SKM-1 treated with dmso at 0.1 percent for 144 hours (cell line): ENCODE results near the gene SCD5.
A peak's percentile ranks its signal among the peaks of the same experiment; 100 is the strongest.
"Not testable (repeated sequence)": the region's sequence is repeated elsewhere in the genome, so short reads cannot be mapped to it uniquely, and the experiment has no call there.

Experiments
- DNase-seq: peaks from one replicate; lab custom pipeline; 2025; ENCODE audit not compliant: unreplicated experiment; lab: John Stamatoyannopoulos, UW

SCD5 gene

GRCh38 chr4:82798168-82799005 is at the start of gene SCD5:
SCD5 (minus strand) TSS chr4:82798796; CDS start chr4:82798537, 259 bp downstream.
- peak; percentile 61 for DNase-seq

GRCh38 chr4:82842593-82842992 is 44.0 kb upstream of the SCD5 start:
- no peak for DNase-seq

- no peak for DNase-seq
Measured at GRCh38 chr4:82839624-82840023, 41.0 kb upstream of the SCD5 start.

- no peak for DNase-seq
Measured at GRCh38 chr4:82833696-82834313, 35.2 kb upstream of the SCD5 start.

DNA sequence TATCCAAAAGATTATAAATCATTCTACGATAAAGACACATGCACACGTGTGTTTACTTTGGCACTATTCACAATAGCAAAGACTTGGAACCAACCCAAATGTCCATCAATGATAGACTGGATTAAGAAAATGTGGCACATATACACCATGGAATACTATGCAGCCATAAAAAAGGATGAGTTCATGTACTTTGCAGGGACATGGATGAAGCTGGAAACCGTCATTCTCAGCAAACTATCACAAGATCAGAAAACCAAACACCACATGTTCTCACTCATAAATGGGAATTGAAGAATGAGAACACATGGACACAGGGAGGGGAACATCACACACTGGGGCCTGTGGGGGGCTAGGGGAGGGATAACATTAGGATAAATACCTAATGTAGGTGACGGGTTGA is 34.5 kb upstream of the SCD5 start:
- not testable (repeated sequence) for DNase-seq

GRCh38 chr4:82825425-82825824 is 26.8 kb upstream of the SCD5 start:
- no peak for DNase-seq

GRCh38 chr4:82823062-82823461 is 24.5 kb upstream of the SCD5 start:
- DNase-seq = no peak

GRCh38 chr4:82820689-82821088 is 22.1 kb upstream of the SCD5 start:
- no peak for DNase-seq

GRCh38 chr4:82818664-82819662 is 20.4 kb upstream of the SCD5 start:
- DNase-seq = no peak

GRCh38 chr4:82816874-82817273 is 18.3 kb upstream of the SCD5 start:
- DNase-seq = not testable (repeated sequence)

DNA sequence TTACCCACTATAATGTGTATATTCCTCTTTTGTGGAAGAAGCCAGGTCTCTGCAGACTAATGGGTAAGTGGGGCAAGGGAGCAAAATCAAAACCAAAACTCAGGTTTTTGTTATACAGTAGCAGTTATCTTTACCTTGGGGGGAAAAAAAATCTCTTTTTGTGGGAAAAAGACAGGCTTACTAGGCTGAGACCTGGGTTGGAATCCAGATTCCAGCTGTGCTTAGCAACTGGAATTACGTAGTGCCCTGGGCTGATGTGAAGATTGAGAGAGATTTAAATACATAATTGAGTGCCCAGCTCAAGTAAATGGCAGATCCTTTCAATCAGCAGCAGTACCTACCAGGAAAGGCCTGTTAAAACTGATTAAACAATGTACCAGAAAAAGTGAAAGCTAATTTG is 15.4 kb upstream of the SCD5 start:
- DNase-seq = no peak

DNA sequence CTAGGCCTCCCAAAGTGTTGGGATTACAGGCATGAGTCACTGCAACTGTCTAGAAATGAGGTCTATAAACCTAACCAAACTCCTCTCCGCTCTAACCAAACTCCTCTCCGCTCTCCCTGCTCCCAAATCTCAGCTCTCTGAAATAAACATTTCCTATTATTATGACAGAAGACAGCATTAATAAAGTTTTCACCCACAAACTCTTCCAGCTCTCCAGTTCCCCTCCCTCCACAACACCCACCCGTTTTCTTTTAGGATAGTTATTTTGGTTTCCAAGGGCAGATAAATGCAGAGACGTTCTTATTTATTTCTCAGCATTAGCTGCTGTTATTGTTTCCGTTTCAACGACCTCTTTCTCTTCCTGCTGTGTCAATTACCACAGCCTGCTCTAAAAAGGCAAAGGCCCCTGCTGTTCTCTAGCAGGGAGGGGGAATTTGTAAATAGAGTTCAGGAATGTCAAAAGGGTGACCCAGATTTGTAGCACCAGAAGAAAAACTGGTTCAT is 13.3 kb upstream of the SCD5 start:
- DNase-seq = no peak

- no peak for DNase-seq
Measured at GRCh38 chr4:82811392-82811791, 12.8 kb upstream of the SCD5 start.

DNA sequence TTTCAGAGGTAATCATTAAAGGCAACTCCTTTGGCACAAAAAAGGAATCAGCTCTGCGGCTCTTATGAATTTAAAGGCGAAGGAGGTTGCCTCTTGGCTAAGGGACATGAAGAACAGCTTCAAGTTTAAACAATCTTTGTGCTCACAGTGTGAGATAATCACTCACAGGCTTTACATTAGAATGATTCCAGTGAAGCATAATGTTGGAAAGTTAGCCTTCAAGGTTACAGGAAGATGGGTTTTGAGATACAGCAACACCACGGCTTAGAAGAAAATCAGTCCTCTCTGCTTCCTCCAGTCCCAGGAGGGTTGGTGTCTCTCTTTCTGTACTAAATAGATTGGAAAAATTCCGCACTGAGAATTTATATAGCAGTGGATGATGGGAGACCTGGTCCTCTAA is 11.6 kb upstream of the SCD5 start:
- DNase-seq = no peak

- no peak for DNase-seq
Measured at GRCh38 chr4:82809619-82810018, 11.0 kb upstream of the SCD5 start.

DNA sequence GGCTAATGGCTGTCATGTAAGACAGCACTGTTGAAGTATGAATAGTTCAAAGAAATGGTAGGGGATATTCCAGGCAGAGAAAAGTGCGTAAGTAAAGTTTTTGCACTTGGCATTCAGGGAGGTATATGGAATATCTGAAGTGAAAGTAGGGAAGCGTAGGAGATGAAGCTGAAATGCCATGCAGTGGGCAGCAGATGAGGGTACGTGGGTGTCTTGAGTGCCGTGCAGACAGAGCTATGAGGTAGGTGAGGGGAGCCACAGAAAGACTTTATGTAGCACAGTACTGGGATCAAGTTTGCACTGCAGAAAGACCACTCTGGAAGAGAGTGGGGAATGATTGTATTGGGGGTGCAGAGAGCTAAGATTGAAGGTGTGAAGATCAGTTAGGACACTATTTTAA is 5.2 kb upstream of the SCD5 start:
- DNase-seq = no peak

- DNase-seq = peak; percentile 69
Measured at GRCh38 chr4:82802911-82803310, 4.3 kb upstream of the SCD5 start.

GRCh38 chr4:82801910-82802521 is 3.4 kb upstream of the SCD5 start:
- DNase-seq = no peak

DNA sequence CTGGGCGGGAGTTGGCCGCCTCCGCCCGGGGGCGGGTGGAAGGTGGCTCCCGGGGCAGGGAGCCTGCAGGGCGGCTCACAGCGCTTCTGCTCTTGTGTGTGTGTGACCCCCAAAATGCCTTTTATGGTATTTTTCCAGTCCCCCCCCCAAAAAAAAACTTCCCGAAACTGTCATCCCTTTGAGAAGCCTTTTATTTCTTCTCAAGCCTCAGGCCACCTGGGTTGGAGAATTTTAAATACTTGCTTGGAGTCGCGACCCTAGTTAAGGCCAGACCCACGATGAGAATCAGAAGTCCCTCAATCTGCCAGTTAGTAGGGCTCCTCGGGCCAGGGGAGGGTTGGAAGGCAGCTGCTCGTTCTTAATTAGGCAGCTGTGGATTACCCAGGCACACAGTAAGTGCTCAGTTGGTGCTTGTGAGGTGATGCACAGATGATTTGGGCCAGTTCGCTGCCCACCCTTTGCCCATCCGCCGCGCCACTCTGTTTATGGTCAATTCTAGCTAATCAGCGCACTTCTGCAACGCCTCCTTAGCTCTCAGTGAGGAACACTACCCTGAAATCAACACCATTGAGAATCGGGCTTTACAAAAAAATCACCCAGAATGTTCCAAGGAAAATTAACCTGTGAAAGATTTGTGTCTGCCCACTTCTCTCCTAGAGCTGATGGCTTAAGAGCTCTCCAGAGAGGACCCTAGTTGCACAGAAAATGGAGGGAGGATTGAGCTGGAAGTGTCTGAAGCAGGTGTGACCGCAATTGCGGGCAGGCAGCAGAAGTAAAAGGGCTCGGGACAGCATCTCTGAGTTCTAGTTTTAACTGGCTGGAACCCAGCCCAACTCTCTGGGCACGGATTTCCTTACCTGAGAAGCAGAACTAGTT is 648 bp upstream of the SCD5 start:
- no peak for DNase-seq
